Hematopoietic multipotent progenitor cell treated with erythropoietin and hydrocortisone succinate and interleukin-3 and kit ligand, for 8 days (in vitro differentiated cells): ENCODE measurements around the gene MEI1.
"Not testable (repeated sequence)": the region's sequence is repeated elsewhere in the genome, so short reads cannot be mapped to it uniquely, and the experiment has no call there.

Experiments used
- DNase-seq: peaks from one replicate; pipeline ENCODE4 v3.0.0-alpha.2; 2015

MEI1 gene

GRCh38 chr22:41822317-41823057 lies 123.2 kb downstream of the MEI1 start:
- peak; percentile 83 for DNase-seq

- no peak for DNase-seq
Measured at GRCh38 chr22:41823797-41824196, 124.5 kb downstream of the MEI1 start.

- DNase-seq: no peak
Measured at GRCh38 chr22:41825376-41825775, 126.1 kb downstream of the MEI1 start.

- no peak for DNase-seq
Measured at GRCh38 chr22:41826021-41826420, 126.7 kb downstream of the MEI1 start.

- DNase-seq: no peak
Measured at GRCh38 chr22:41826430-41827383, 127.4 kb downstream of the MEI1 start.

- no peak for DNase-seq
Measured at GRCh38 chr22:41827671-41828070, 128.4 kb downstream of the MEI1 start.

- no peak for DNase-seq
Measured at GRCh38 chr22:41828516-41828915, 129.2 kb downstream of the MEI1 start.

GRCh38 chr22:41830174-41830573 lies 130.9 kb downstream of the MEI1 start:
- DNase-seq: peak; percentile 32

GRCh38 chr22:41831383-41831782 lies 132.1 kb downstream of the MEI1 start:
- DNase-seq: peak; percentile 28

- peak; percentile 26 for DNase-seq
Measured at GRCh38 chr22:41831828-41832552, 132.7 kb downstream of the MEI1 start.

GRCh38 chr22:41832553-41833368 lies 133.5 kb downstream of the MEI1 start, which contains the start of gene SREBF2:
Gene SREBF2, plus strand, starts transcription at chr22:41833105. Its CDS starts 166 bp downstream, at chr22:41833271.
- DNase-seq: peak; percentile 100

GRCh38 chr22:41833369-41834004 lies 134.2 kb downstream of the MEI1 start:
- peak; percentile 42 for DNase-seq

GRCh38 chr22:41834005-41834944 lies 135.0 kb downstream of the MEI1 start:
- DNase-seq: peak; percentile 41

GRCh38 chr22:41835462-41835861 lies 136.2 kb downstream of the MEI1 start:
- not testable (repeated sequence) for DNase-seq

- DNase-seq: no peak
Measured at GRCh38 chr22:41836551-41836950, 137.2 kb downstream of the MEI1 start.

- no peak for DNase-seq
Measured at GRCh38 chr22:41838842-41839618, 139.7 kb downstream of the MEI1 start.

- no peak for DNase-seq
Measured at GRCh38 chr22:41840216-41840615, 140.9 kb downstream of the MEI1 start.

- no peak for DNase-seq
Measured at GRCh38 chr22:41841085-41841712, 141.9 kb downstream of the MEI1 start.
